Measurements from ENCODE around the gene RNF220. TPM values are rescaled to one million over a fixed set of nuclear protein-coding genes. Genes with fewer than 3 reads are reported as not detected.

The RNF220 gene
- polyA plus RNA-seq, 1 donor = 83.4 TPM

DNA sequence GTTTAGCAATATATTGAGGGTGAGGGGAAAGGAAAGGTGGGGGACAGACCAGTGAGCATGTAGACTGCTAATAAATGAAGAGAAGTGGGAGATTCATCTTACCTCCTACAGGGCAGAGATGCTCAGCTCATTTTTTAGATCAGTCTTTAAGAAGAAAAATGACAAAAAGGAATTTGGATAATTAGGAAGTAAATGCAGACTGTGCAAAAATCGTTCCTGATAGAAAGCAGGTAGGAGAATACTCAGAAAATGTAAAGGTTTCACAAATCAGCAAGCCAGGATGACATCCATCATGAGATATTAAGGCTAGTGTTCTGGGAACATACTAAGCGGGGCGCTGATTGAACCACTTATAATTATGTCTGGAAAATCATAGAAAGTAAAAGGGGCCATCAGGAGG, 106.3 kb downstream of the RNF220 start:
- no peak for DNase-seq
- Histone ChIP-seq H3K27me3 (ENCODE audit: control insufficient read depth, insufficient read depth, low read length) (peaks cover 32% of the 10 kb centered on the region), H3K9me3 (ENCODE audit: control insufficient read depth, low read depth, low read length) (no peaks in the 10 kb centered on the region), H3K36me3 (ENCODE audit: control insufficient read depth, insufficient read depth, low read length) (no peaks in the 10 kb centered on the region), H3K4me3 (ENCODE audit: low read length) (no peak overlapping the region), H3K27ac (ENCODE audit: low read length) (no peak overlapping the region), H3K4me1 (ENCODE audit: control insufficient read depth, insufficient read depth, low read length) (no peaks in the 10 kb centered on the region)
- WGBS (ENCODE audit: insufficient coverage, low lambda C conversion rate) = 67% methylated on average over 1 of the region's 3 CpGs

DNA sequence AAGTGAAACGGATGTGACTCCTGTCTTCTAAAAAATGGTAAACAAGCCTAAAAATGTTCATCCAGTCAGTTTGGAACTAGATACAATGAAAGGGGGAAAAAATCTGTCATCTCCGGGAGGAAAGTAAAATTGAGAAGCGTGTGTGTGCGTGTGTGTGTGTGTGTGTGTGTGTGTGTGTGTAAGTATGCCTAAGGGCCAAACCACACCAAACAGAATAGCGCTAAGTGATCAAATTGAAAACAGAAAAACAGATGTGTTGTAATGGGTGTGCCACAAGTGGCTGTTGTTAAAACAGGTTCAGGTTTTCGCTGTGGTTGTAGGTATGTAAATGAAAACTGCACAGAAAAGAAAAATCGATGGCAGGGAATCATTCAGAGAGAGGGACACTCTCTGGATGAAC, 106.7 kb downstream of the RNF220 start:
- H3K36me3 ChIP-seq (ENCODE audit: control insufficient read depth, insufficient read depth, low read length) = no peaks in the 10 kb centered on the region
- DNase-seq = no peak
- 88% methylated on average over 3 of the region's 7 CpGs for WGBS (ENCODE audit: insufficient coverage, low lambda C conversion rate)

DNA sequence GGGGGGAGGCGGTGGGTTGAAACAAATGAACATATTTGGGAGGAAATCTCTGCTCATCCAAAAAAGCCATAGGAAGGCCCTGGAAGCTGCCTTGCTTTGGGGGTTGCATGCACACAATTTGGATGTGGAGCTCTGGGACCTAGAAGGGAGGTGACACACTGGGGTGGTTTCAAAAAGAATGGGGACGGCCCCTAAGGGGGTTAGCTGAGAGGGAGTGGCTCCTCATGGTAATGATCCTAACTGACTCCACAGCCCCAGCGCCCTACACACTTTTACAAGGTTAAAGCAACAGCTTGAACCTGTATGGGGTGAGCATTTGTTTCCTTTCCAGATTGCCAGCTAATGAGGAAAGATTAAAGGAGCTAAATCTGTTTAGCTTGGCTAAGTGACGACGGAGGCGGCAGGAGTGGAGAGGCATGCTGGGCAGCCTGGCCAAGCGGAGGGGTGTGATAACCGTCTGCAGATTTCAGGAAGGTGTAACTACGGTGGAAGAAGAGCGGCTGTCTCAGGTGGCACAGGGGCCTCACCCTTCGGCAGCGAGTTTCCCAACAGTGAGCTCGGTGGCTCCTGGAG, 107.3 kb downstream of the RNF220 start:
- H3K27me3 ChIP-seq (ENCODE audit: control insufficient read depth, insufficient read depth, low read length) = peaks cover 39% of the 10 kb centered on the region
- H3K9me3 ChIP-seq (ENCODE audit: control insufficient read depth, low read depth, low read length) = no peaks in the 10 kb centered on the region
- WGBS (ENCODE audit: insufficient coverage, low lambda C conversion rate) = no CpG with 5 or more reads among the region's 13 CpGs
- no peaks in the 10 kb centered on the region for H3K4me1 ChIP-seq (ENCODE audit: control insufficient read depth, insufficient read depth, low read length)
- H3K27ac ChIP-seq (ENCODE audit: low read length) = no peak overlapping the region
- no peaks in the 10 kb centered on the region for H3K36me3 ChIP-seq (ENCODE audit: control insufficient read depth, insufficient read depth, low read length)
- DNase-seq = no peak
- H3K4me3 ChIP-seq (ENCODE audit: low read length) = no peak overlapping the region

More for the DNA sequence above, 106.7 kb downstream of the RNF220 start:
- no peak overlapping the region for H3K27ac ChIP-seq (ENCODE audit: low read length)
- no peak overlapping the region for H3K4me3 ChIP-seq (ENCODE audit: low read length)
- H3K4me1 ChIP-seq (ENCODE audit: control insufficient read depth, insufficient read depth, low read length) = no peaks in the 10 kb centered on the region
- H3K9me3 ChIP-seq (ENCODE audit: control insufficient read depth, low read depth, low read length) = no peaks in the 10 kb centered on the region
- peaks cover 34% of the 10 kb centered on the region for H3K27me3 ChIP-seq (ENCODE audit: control insufficient read depth, insufficient read depth, low read length)

DNA sequence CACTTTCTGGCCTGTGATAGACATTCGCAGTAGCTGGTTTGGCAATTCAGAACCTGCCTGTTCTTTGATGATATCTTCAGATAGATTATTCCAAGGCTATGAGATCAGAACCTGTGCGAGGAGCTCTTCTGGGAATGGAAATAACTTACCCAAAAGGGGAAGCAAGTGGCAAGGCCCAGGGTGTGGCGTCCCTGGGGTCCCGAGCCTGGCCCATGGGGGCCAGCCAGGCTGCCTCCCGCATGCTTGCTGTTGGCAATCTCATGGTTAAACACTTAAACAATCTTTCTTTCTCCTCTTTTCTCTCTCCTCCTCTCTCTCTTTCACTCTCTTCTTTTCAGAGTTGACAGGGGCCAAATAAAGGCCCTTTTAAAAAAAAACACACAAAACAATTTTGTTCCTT, 108.1 kb downstream of the RNF220 start:
- peaks cover 33% of the 10 kb centered on the region for H3K27me3 ChIP-seq (ENCODE audit: control insufficient read depth, insufficient read depth, low read length)

DNA sequence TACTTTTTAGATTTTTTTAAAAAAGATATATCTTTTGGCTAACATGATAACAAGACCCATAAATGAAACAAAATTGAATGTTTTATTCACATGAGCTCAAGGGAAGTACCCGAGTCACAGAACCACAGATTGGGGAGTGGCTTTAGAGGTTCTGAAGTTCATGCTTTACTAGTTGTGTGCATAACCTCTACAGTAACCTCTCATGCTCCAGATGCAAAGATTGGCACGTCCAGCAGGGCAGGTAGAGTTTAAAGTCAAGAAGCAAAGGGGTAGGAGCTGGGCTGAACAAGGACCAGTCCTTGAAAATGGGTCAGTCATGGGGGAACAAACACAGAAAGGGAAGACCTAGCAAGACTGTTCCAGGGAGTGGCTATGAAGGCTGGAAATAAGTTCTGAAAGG, 109.6 kb downstream of the RNF220 start:
- Histone ChIP-seq H3K36me3 (ENCODE audit: control insufficient read depth, insufficient read depth, low read length) (no peaks in the 10 kb centered on the region), H3K27ac (ENCODE audit: low read length) (no peak overlapping the region), H3K9me3 (ENCODE audit: control insufficient read depth, low read depth, low read length) (no peaks in the 10 kb centered on the region), H3K27me3 (ENCODE audit: control insufficient read depth, insufficient read depth, low read length) (peaks cover 32% of the 10 kb centered on the region), H3K4me3 (ENCODE audit: low read length) (no peak overlapping the region), H3K4me1 (ENCODE audit: control insufficient read depth, insufficient read depth, low read length) (no peaks in the 10 kb centered on the region)
- no CpG with 5 or more reads among the region's 2 CpGs for WGBS (ENCODE audit: insufficient coverage, low lambda C conversion rate)
- no peak for DNase-seq

More for the DNA sequence above, 108.1 kb downstream of the RNF220 start:
- no peak overlapping the region for H3K4me3 ChIP-seq (ENCODE audit: low read length)
- WGBS (ENCODE audit: insufficient coverage, low lambda C conversion rate) = no CpG with 5 or more reads among the region's 5 CpGs
- H3K4me1 ChIP-seq (ENCODE audit: control insufficient read depth, insufficient read depth, low read length) = no peaks in the 10 kb centered on the region
- no peaks in the 10 kb centered on the region for H3K9me3 ChIP-seq (ENCODE audit: control insufficient read depth, low read depth, low read length)
- no peaks in the 10 kb centered on the region for H3K36me3 ChIP-seq (ENCODE audit: control insufficient read depth, insufficient read depth, low read length)
- DNase-seq = no peak
- H3K27ac ChIP-seq (ENCODE audit: low read length) = no peak overlapping the region

DNA sequence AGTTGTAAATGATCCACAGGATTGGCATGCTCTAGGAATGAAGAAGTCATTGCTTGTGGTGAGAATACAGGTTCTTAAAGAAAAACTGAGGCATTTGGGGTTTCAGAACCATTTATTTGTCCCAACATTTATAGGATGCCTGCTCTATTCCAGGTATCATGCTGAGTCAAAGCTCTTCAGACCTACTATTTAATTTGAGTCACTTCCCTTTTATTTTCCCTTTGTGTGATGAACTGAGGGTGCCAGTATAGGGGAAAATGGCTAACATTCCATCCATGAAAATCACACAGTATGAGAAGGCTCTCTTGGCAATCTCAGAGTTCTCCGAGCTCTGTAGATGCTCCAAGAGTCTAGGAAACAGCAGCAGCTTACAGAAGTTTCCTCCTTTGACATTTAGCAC, 110.4 kb downstream of the RNF220 start:
- Histone ChIP-seq H3K36me3 (ENCODE audit: control insufficient read depth, insufficient read depth, low read length) (no peaks in the 10 kb centered on the region), H3K27ac (ENCODE audit: low read length) (no peak overlapping the region), H3K4me3 (ENCODE audit: low read length) (no peak overlapping the region), H3K4me1 (ENCODE audit: control insufficient read depth, insufficient read depth, low read length) (no peaks in the 10 kb centered on the region), H3K9me3 (ENCODE audit: control insufficient read depth, low read depth, low read length) (no peaks in the 10 kb centered on the region), H3K27me3 (ENCODE audit: control insufficient read depth, insufficient read depth, low read length) (peaks cover 31% of the 10 kb centered on the region)
- WGBS (ENCODE audit: insufficient coverage, low lambda C conversion rate) = no CpG with 5 or more reads among the region's 1 CpG
- no peak for DNase-seq

DNA sequence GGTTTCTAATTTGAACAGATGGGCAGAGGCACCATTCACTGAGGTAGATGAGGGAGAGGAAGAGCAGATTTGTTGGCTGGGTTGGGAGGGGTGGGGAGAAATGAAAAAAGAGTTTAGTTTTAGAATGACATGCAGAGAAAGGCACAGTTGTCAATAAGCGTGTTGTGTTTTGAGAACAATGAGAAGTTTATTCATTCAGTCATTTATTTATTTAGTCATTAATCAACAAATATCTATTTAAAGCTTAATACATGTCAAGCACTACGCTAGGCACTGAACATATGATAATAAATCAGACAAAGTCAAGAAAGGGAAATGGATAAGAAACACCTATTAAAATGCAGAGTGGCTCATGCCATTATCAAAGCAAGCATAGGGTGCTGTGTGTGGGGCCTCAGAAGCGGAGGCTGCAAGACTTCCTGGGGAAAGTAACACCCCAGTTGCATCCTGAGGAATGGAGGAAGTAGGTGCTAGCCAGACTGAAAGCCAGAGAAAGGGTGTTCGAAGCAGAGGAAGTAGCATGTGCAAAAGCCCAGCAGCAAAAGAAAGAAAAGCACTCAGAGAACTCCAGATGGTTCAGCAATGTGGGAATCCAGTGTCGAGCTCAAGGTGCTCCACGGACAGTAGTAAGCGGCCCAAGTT, 114.1 kb downstream of the RNF220 start:
- Histone ChIP-seq H3K27me3 (ENCODE audit: control insufficient read depth, insufficient read depth, low read length) (peaks cover 37% of the 10 kb centered on the region), H3K9me3 (ENCODE audit: control insufficient read depth, low read depth, low read length) (no peaks in the 10 kb centered on the region), H3K27ac (ENCODE audit: low read length) (no peak overlapping the region), H3K4me3 (ENCODE audit: low read length) (no peak overlapping the region), H3K4me1 (ENCODE audit: control insufficient read depth, insufficient read depth, low read length) (no peaks in the 10 kb centered on the region), H3K36me3 (ENCODE audit: control insufficient read depth, insufficient read depth, low read length) (no peaks in the 10 kb centered on the region)
- 88% methylated on average over 1 of the region's 7 CpGs for WGBS (ENCODE audit: insufficient coverage, low lambda C conversion rate)
- DNase-seq = no peak

DNA sequence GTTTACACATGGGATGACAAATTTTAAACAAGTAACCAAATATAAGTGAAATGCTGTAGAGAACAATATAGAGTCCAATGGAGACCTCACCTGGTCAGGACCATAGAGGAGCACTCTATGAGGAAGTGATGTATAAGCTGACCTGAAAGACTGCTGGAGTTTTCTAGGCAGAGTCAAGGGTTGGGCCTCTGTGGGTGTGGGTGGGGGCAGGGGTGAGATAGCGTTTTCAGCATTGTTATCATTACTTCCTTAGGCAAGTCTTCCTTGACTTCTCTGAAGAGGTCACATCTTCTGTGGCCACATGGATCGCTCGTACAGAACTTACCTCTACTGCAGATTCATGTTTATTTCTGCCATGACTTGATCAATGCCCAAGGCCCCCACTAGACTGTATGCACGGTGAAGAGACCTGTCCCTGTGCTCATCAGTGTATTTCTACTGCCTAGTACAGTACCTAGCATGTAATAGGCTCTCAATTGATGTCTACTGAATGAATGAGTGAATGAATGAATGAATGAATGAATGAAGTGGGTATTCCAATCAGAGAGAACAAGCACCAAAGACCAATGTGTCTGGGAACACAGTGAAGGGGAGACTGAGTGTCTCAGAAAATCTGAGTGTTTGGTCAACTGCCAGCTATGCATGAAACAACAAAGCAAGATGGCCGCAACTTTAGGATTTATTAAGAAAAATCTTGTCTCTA, 116.5 kb downstream of the RNF220 start:
- DNase-seq = no peak
- Histone ChIP-seq H3K9me3 (ENCODE audit: control insufficient read depth, low read depth, low read length) (no peaks in the 10 kb centered on the region), H3K4me1 (ENCODE audit: control insufficient read depth, insufficient read depth, low read length) (no peaks in the 10 kb centered on the region), H3K36me3 (ENCODE audit: control insufficient read depth, insufficient read depth, low read length) (no peaks in the 10 kb centered on the region), H3K27me3 (ENCODE audit: control insufficient read depth, insufficient read depth, low read length) (peaks cover 53% of the 10 kb centered on the region), H3K4me3 (ENCODE audit: low read length) (no peak overlapping the region), H3K27ac (ENCODE audit: low read length) (no peak overlapping the region)
- 100% methylated on average over 1 of the region's 5 CpGs for WGBS (ENCODE audit: insufficient coverage, low lambda C conversion rate)

DNA sequence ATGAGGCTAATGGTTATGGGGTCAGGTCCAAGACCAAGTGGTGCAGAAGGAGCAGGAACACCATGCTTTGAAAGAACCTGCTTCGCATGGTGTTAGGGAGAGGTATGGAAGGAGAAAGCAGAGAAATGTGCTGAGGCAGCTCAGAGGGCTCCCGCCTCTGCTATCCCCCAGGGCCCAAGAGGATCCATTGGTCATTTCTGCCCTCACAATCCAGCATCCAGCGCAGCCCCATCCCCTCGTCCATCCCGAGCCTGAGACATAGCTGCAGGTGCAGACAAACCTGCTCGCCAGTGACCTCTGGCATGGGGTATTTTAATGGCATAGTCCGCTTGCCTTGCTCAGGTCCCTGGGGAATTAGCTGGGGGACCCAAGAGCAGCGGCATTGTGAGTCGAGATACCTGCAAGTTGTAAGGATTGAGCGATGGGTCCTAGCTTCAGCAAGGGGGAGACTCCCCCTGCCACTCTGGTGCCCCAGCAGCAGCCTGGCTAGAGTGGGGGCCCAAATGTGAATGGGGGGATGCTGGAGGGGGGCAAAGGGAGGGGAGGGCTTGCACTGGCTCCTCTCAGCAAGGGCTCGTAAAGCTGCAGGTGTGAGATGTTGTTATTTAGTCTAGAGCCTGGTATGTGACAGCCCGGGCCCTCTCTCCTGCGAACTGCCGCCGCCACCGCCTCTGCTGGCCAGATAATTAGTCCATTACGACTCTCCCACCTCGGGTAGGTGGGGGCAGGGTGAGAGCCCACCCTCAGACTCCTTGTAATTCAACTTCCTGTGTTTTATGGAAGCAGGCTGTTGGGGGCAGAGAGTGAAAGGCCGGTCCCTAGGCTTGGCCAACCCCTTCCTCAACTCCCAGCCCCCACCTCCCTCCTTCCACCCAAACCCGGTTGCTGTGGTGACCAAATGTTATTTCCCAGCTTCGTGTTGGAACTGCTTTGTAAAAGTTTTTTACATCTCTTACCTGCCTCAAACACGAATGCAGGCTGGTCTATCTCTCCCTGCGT, 118.8 kb downstream of the RNF220 start:
- DNase-seq = no peak
- no peaks in the 10 kb centered on the region for H3K9me3 ChIP-seq (ENCODE audit: control insufficient read depth, low read depth, low read length)
- H3K36me3 ChIP-seq (ENCODE audit: control insufficient read depth, insufficient read depth, low read length) = no peaks in the 10 kb centered on the region
- no peak overlapping the region for H3K27ac ChIP-seq (ENCODE audit: low read length)
- 7% methylated on average over 3 of the region's 23 CpGs for WGBS (ENCODE audit: insufficient coverage, low lambda C conversion rate)
- no peaks in the 10 kb centered on the region for H3K4me1 ChIP-seq (ENCODE audit: control insufficient read depth, insufficient read depth, low read length)
- H3K4me3 ChIP-seq (ENCODE audit: low read length) = no peak overlapping the region
- H3K27me3 ChIP-seq (ENCODE audit: control insufficient read depth, insufficient read depth, low read length) = peaks cover 54% of the 10 kb centered on the region

Measured in large intestine (tissue), 3 donors.